GM12865 (cell line): Measurements from ENCODE around the gene TMEM114.
A peak's percentile ranks its signal among the peaks of the same experiment; 100 is the strongest.

ENCODE experiments used
- DNase-seq: peaks from one replicate; pipeline ENCODE4 v3.0.0; 2010; ENCODE audit warnings: low read depth
- H3K4me3 ChIP-seq: 2 replicates; pipeline ENCODE4 v1.5.1; 2011; ENCODE audit warnings: mild to moderate bottlenecking, low read depth, low read length, control low read depth
- TF ChIP-seq, protein P1 (sequence below): IDR thresholded peaks from 2 replicates; pipeline ENCODE4 v1.5.1; 2011; ENCODE audit warnings: low read length, control low read depth, low read depth, inconsistent platforms; ENCODE audit not compliant: insufficient read depth; ENCODE audit errors: missing control alignments

Gene TMEM114

GRCh38 chr16:8587065-8587464, 3.2 kb downstream of the TMEM114 start:
- no peak overlapping the region for H3K4me3 ChIP-seq
- TF ChIP-seq, protein P1, sequence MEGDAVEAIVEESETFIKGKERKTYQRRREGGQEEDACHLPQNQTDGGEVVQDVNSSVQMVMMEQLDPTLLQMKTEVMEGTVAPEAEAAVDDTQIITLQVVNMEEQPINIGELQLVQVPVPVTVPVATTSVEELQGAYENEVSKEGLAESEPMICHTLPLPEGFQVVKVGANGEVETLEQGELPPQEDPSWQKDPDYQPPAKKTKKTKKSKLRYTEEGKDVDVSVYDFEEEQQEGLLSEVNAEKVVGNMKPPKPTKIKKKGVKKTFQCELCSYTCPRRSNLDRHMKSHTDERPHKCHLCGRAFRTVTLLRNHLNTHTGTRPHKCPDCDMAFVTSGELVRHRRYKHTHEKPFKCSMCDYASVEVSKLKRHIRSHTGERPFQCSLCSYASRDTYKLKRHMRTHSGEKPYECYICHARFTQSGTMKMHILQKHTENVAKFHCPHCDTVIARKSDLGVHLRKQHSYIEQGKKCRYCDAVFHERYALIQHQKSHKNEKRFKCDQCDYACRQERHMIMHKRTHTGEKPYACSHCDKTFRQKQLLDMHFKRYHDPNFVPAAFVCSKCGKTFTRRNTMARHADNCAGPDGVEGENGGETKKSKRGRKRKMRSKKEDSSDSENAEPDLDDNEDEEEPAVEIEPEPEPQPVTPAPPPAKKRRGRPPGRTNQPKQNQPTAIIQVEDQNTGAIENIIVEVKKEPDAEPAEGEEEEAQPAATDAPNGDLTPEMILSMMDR, result no peak
- DNase-seq, result no peak

GRCh38 chr16:8585857-8586256, 4.5 kb downstream of the TMEM114 start:
- TF ChIP-seq, protein P1, result no peak
- DNase-seq, result no peak

GRCh38 chr16:8585041-8585440, 5.3 kb downstream of the TMEM114 start:
- no peak for DNase-seq
- H3K4me3 ChIP-seq, result no peak overlapping the region
- TF ChIP-seq, protein P1, result no peak

More at GRCh38 chr16:8585857-8586256, 4.5 kb downstream of the TMEM114 start:
- no peak overlapping the region for H3K4me3 ChIP-seq

- no peak overlapping the region for H3K4me3 ChIP-seq
- DNase-seq, result no peak
- TF ChIP-seq, protein P1, result no peak
Measured at GRCh38 chr16:8583732-8584131, 6.6 kb downstream of the TMEM114 start.

- H3K4me3 ChIP-seq, result no peak overlapping the region
- TF ChIP-seq, protein P1, result no peak
- DNase-seq, result no peak
Measured at GRCh38 chr16:8583199-8583598, 7.1 kb downstream of the TMEM114 start.

- DNase-seq, result peak; percentile 55
- no peak overlapping the region for H3K4me3 ChIP-seq
- TF ChIP-seq, protein P1, result no peak
Measured at GRCh38 chr16:8581831-8582580, 8.3 kb downstream of the TMEM114 start.

DNA sequence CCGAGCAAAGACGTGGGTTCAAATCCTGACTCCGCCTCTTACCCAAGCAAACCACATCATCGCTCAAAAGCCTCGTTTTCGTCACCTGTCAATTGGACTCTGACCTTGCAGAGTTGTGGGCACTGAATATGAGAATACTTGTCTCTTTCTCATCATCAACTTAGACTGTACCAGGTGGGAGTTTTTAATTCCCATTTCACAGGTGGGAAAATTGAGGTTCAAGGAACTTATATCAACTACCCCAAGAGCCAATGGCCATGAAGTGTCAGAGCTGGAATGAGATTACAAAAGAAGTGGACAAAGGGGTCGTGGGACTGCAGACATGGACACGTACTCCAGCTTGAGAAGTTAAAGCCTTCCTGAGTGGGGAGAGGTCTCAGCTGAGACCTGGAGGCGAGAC, 10.8 kb downstream of the TMEM114 start:
- H3K4me3 ChIP-seq, result no peak overlapping the region

More for the DNA sequence above, 10.8 kb downstream of the TMEM114 start:
- DNase-seq, result no peak
- TF ChIP-seq, protein P1, result no peak
